Epithelial cell of esophagus (primary cell): ENCODE results near the gene DDX42.
"Not testable (repeated sequence)": the region's sequence is repeated elsewhere in the genome, so short reads cannot be mapped to it uniquely, and the experiment has no call there.

ENCODE experiments used
- DNase-seq: peaks from one replicate; pipeline ENCODE4 v3.0.0; 2010; ENCODE audit warnings: low read depth
- H3K4me3 ChIP-seq: 2 replicates; pipeline ENCODE4 v1.5.1; 2011; ENCODE audit warnings: mild to moderate bottlenecking, low read length, control low read depth
- CTCF ChIP-seq: IDR thresholded peaks from 2 replicates; pipeline ENCODE4 v1.5.1; 2011; ENCODE audit warnings: low read depth, mild to moderate bottlenecking, low read length, control low read depth, inconsistent platforms; ENCODE audit not compliant: insufficient read depth; ENCODE audit errors: missing control alignments

The DDX42 gene

GRCh38 chr17:63850401-63850800 lies 76.4 kb downstream of the DDX42 start:
- no peak overlapping the region for H3K4me3 ChIP-seq
- no peak for DNase-seq
- no peak for TF ChIP-seq CTCF

DNA sequence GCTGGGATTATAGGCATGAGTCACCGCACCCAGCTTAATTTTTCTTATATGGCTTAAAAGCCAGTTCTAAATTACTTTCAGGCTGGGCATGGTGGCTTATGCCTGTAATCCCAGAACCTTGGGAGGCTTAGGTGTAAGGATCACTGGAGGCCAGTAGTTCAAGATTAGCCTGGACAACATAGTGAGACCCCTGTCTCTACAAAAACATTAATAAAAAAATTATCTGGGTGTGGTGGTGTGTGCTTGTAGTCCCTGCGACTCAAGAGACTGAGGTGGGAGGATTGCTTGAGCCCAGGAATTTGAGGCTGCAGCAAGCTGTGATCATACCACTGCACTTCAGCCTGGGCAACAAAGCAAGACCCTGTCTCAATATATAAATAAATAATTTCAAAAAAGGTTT lies 79.3 kb downstream of the DDX42 start:
- DNase-seq, result no peak
- H3K4me3 ChIP-seq, result no peak overlapping the region
- no peak for TF ChIP-seq CTCF

- no peak for TF ChIP-seq CTCF
- DNase-seq, result no peak
Measured at GRCh38 chr17:63854709-63855108, 80.7 kb downstream of the DDX42 start.

DNA sequence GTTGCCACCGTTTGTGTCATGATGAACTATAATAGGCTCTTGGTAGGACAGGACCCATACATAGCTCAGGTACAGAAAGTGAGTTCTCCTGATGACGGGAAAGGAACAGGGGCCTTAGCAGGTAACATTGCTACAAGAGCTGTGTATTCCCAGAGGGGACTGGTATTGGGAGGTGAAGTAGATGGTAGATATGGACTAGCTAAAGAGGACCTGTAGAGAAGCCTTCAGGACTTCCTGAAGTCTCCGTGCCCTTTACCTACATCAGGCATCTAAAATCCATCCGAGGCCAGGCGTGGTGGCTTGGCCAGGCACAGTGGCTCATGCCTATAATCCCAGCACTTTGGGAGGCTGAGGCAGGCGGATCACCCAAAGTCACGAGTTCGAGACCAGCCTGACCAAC lies 81.2 kb downstream of the DDX42 start:
- DNase-seq, result no peak
- TF ChIP-seq CTCF, result no peak
- no peak overlapping the region for H3K4me3 ChIP-seq

More at GRCh38 chr17:63854709-63855108, 80.7 kb downstream of the DDX42 start:
- H3K4me3 ChIP-seq, result no peak overlapping the region

GRCh38 chr17:63856425-63856824 lies 82.5 kb downstream of the DDX42 start:
- DNase-seq, H3K4me3 ChIP-seq: not testable (repeated sequence)

DNA sequence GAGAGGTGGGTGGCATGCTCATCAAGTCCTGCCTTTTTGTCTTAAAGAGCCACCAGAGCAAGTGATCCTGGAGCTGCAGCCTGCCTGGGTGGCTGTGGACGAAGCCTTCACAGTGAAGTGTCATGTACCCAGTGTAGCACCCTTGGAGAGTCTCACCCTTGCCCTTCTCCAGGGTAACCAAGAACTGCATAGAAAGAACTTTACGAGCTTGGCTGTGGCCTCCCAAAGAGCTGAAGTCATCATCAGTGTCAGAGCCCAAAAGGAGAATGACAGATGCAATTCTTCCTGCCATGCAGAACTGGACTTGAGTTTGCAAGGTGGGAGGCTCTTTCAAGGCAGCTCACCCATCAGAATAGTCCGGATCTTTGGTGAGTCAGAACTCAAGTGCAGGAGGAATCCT lies 85.3 kb downstream of the DDX42 start:
- TF ChIP-seq CTCF, result no peak
- H3K4me3 ChIP-seq, result no peak overlapping the region
- no peak for DNase-seq

- not testable (repeated sequence) for H3K4me3 ChIP-seq, DNase-seq
- peak; percentile 7 for TF ChIP-seq CTCF
Measured at GRCh38 chr17:63866625-63867024, 92.7 kb downstream of the DDX42 start.
